Osteoblast (primary cell): ENCODE data around the gene PDE11A. TPM values are rescaled to one million over a fixed set of nuclear protein-coding genes. Genes with fewer than 3 reads are reported as not detected.
"Not testable (repeated sequence)": the region's sequence is repeated elsewhere in the genome, so short reads cannot be mapped to it uniquely, and the experiment has no call there.

Source experiments
- DNase-seq: peaks from one replicate; pipeline ENCODE4 v3.0.0; 2011; ENCODE audit warnings: low spot score, mixed read lengths; ENCODE audit not compliant: insufficient read length; ENCODE audit errors: missing footprints
- H2AFZ ChIP-seq: 2 replicates; pipeline ENCODE4 v1.6.0; 2011; ENCODE audit warnings: mild to moderate bottlenecking, low read length
- H3K27ac ChIP-seq: 2 replicates; pipeline ENCODE4 v1.5.1; 2011; ENCODE audit warnings: mild to moderate bottlenecking, low read depth, low read length, moderate library complexity
- H3K27me3 ChIP-seq: 2 replicates; pipeline ENCODE4 v1.6.0; 2012; ENCODE audit warnings: mild to moderate bottlenecking, control low read depth, inconsistent platforms, low read length, moderate library complexity; ENCODE audit not compliant: insufficient read depth
- H3K36me3 ChIP-seq: 2 replicates; pipeline ENCODE4 v1.5.1; 2011; ENCODE audit warnings: mild to moderate bottlenecking, low read length, control low read depth, moderate library complexity; ENCODE audit not compliant: insufficient read depth
- H3K4me1 ChIP-seq: 2 replicates; pipeline ENCODE4 v1.5.1; 2011; ENCODE audit warnings: mild to moderate bottlenecking, low read length, control low read depth, moderate library complexity; ENCODE audit not compliant: insufficient read depth
- H3K4me2 ChIP-seq: 2 replicates; pipeline ENCODE4 v1.6.0; 2011; ENCODE audit warnings: mild to moderate bottlenecking, low read length; ENCODE audit not compliant: insufficient read depth
- H3K4me3 ChIP-seq: fragments of 200-600 bp; sonication (generic); 3 replicates; pipeline ENCODE4 v1.5.1; 2012; ENCODE audit warnings: mild to moderate bottlenecking, low read length, inconsistent platforms; ENCODE audit not compliant: insufficient read depth
- H3K79me2 ChIP-seq: 2 replicates; pipeline ENCODE4 v1.6.0; 2012; ENCODE audit warnings: mild to moderate bottlenecking, low read length, control low read depth, inconsistent platforms; ENCODE audit not compliant: insufficient read depth
- H3K9me3 ChIP-seq: 2 replicates; pipeline ENCODE4 v1.5.1; 2011; ENCODE audit warnings: low read depth, low read length, control low read depth
- H4K20me1 ChIP-seq: 2 replicates; pipeline ENCODE4 v1.6.0; 2012; ENCODE audit warnings: mild to moderate bottlenecking, low read length, control low read depth; ENCODE audit not compliant: insufficient read depth
- total RNA-seq: library from RNA; depleted of rRNA; stranded (reverse); fragments of >200 nt; gene quantifications from 2 replicates; pipeline ENCODE4 v1.2.3, GENCODE V29; 2012
- TF ChIP-seq, protein P1 (sequence below): IDR thresholded peaks from 2 replicates; pipeline ENCODE4 v1.5.1; 2011; ENCODE audit warnings: mild to moderate bottlenecking, low read depth, low read length, moderate library complexity; ENCODE audit errors: extremely low read depth

Gene PDE11A
- total RNA-seq, 1 donor: 0.36 TPM

DNA sequence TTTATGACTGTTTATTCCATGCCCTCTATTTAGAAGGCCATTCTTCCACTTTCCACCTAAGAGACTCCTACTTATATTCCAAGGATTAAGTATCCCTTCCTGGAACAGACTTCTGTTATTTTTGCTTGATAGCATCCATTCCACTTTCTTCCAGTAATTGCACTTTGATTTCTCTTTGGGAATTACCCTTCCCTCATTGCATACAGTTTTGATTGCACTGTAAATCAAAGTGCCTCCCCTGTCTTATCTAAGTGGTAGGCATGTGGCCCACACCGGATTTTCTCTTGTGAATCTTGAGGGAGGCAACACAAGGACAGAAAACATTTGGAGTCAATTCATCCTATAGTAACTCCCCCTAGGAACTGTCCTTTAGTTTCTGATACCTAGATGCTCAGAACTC, 120.4 kb downstream of the PDE11A start:
- Histone ChIP-seq H3K4me1 (no peaks in the 10 kb centered on the region), H4K20me1 (no peaks in the 10 kb centered on the region), H3K79me2 (no peaks in the 10 kb centered on the region), H3K36me3 (no peaks in the 10 kb centered on the region), H3K27me3 (no peaks in the 10 kb centered on the region), H3K27ac (no peak overlapping the region), H3K9me3 (no peaks in the 10 kb centered on the region), H3K4me2 (no peak overlapping the region), H3K4me3 (no peak overlapping the region), H2AFZ (no peak overlapping the region)
- TF ChIP-seq, protein P1, sequence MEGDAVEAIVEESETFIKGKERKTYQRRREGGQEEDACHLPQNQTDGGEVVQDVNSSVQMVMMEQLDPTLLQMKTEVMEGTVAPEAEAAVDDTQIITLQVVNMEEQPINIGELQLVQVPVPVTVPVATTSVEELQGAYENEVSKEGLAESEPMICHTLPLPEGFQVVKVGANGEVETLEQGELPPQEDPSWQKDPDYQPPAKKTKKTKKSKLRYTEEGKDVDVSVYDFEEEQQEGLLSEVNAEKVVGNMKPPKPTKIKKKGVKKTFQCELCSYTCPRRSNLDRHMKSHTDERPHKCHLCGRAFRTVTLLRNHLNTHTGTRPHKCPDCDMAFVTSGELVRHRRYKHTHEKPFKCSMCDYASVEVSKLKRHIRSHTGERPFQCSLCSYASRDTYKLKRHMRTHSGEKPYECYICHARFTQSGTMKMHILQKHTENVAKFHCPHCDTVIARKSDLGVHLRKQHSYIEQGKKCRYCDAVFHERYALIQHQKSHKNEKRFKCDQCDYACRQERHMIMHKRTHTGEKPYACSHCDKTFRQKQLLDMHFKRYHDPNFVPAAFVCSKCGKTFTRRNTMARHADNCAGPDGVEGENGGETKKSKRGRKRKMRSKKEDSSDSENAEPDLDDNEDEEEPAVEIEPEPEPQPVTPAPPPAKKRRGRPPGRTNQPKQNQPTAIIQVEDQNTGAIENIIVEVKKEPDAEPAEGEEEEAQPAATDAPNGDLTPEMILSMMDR: no peak
- peak; percentile 26 for DNase-seq

DNA sequence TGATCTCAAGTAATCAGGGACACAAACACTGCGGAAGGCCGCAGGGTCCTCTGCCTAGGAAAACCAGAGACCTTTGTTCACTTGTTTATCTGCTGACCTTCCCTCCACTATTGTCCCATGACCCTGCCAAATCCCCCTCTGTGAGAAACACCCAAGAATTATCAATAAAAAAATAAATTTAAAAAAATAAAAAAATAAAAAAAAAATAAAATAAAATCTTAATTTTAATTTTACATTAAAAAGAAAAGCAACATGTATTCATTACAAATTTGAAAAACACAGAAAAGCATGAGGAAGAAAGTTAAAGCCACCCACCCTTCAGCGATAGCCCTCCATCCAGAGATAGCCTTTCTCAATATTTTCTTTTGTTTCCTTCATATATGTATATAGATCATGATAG, 125.0 kb downstream of the PDE11A start:
- H3K27me3 ChIP-seq: not testable (repeated sequence)

DNA sequence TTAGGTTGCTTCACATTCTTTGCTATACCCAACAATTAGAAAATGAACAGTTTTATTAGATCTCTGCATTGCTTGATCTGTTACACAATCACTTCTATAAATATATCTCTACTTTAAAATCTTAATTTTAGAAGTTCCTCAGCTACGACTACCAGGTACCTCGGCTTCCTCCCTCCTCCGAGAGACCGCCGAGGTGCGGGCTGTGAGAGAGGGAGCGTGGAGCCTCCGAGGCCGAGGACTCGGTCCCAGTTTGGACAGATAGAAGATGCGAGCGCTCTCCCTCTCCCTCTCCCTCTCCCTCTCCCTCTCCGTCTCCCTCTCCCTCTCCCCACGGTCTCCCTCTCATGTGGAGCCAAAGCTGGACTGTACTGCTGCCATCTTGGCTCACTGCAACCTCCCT, 128.0 kb downstream of the PDE11A start:
- not testable (repeated sequence) for H3K9me3 ChIP-seq, H4K20me1 ChIP-seq, H2AFZ ChIP-seq, H3K27me3 ChIP-seq, H3K36me3 ChIP-seq, H3K4me1 ChIP-seq, H3K27ac ChIP-seq, H3K79me2 ChIP-seq, H3K4me3 ChIP-seq, H3K4me2 ChIP-seq, DNase-seq

More for the DNA sequence above, 125.0 kb downstream of the PDE11A start:
- H3K9me3 ChIP-seq, H3K4me3 ChIP-seq, H4K20me1 ChIP-seq, H3K79me2 ChIP-seq, H3K4me1 ChIP-seq, H2AFZ ChIP-seq, H3K4me2 ChIP-seq, H3K36me3 ChIP-seq, DNase-seq, H3K27ac ChIP-seq: not testable (repeated sequence)

DNA sequence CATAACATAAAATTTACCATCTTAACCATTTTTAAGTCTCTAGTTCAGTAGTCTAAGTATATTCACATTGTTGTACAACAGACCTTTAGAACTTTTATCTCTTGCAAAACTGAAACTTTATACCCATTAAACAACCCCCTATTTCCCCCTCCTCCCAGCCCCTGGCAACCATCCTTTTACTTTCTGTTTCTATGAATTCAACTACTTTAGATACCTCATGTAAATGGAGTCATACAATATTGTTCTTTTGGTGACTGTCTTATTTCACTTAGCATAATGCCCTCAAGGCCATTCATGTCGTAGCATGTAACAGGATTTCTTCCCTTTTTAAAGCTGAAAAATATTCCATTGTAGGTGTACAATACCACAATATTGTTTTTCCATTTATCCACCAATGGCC, 129.8 kb downstream of the PDE11A start:
- Histone ChIP-seq H3K27me3 (no peaks in the 10 kb centered on the region), H3K9me3 (no peaks in the 10 kb centered on the region), H3K27ac (no peak overlapping the region), H3K79me2 (no peaks in the 10 kb centered on the region), H3K4me1 (no peaks in the 10 kb centered on the region), H4K20me1 (no peaks in the 10 kb centered on the region), H3K4me3 (no peak overlapping the region), H2AFZ (no peak overlapping the region), H3K36me3 (no peaks in the 10 kb centered on the region), H3K4me2 (no peak overlapping the region)
- DNase-seq: no peak
- TF ChIP-seq, protein P1: no peak

DNA sequence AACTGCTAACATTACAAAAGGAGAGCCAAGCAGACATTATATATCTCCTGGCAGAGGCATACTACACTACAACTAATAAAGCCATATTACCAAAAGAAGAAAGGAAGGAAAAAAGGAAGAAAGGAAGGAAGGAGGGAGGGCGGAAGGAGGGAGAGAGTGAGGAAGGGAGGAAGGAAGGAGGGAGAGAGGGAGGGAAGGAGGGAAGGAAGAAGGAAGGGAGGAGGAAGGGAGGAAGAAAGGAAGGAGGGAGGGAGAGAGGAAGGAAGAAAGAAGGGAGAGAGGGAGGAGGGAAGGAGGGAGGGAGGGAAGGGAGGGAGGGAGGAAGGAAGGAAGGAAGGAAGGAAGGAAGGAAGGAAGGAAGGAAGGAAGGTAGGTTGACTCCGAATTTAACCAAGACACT, 133.4 kb downstream of the PDE11A start:
- H2AFZ ChIP-seq: no peak overlapping the region
- H3K4me3 ChIP-seq: no peak overlapping the region
- no peaks in the 10 kb centered on the region for H3K9me3 ChIP-seq
- no peaks in the 10 kb centered on the region for H3K79me2 ChIP-seq
- no peak overlapping the region for H3K27ac ChIP-seq
- TF ChIP-seq, protein P1: no peak
- H4K20me1 ChIP-seq: no peaks in the 10 kb centered on the region
- no peaks in the 10 kb centered on the region for H3K36me3 ChIP-seq
- no peak overlapping the region for H3K4me2 ChIP-seq
- no peaks in the 10 kb centered on the region for H3K4me1 ChIP-seq
- DNase-seq: no peak
- H3K27me3 ChIP-seq: no peaks in the 10 kb centered on the region
